K562 treated with DMSO at 1 percent for 48 hours (cell line): ENCODE measurements around the gene PEX13. TPM values are rescaled to one million over a fixed set of nuclear protein-coding genes. Genes with fewer than 3 reads are reported as not detected.

Experiments used
- total RNA-seq: library from RNA; unstranded; fragments of 300-600 nt; gene quantifications from 2 replicates; pipeline ENCODE4 v1.2.3, GENCODE V29; 2022; ENCODE audit warnings: low replicate concordance; ENCODE audit errors: extremely low read depth

PEX13 gene
- total RNA-seq, result not detected in 2 replicates

GRCh38 chr2:61017556-61018317 lies at the start of gene PEX13, which contains the start of gene PUS10:
Gene PEX13 (plus strand): TSS chr2:61017720. CDS start chr2:61017760, 40 bp downstream.
Gene PUS10 (minus strand): TSS chr2:61018255. CDS start chr2:61011890, 6,365 bp downstream.

GRCh38 chr2:61065714-61066709 lies 48.5 kb downstream of the PEX13 start, which contains the start of gene SANBR:
Gene SANBR (plus strand): TSS chr2:61065871. CDS start chr2:61070351, 4,480 bp downstream.

Other genes with a start within 250 kb of the PEX13 start
- not detected in 2 replicates for gene REL, start 136.1 kb upstream of the PEX13 start, total RNA-seq
- gene PUS10, start 535 bp downstream of the PEX13 start, total RNA-seq, result not detected in 2 replicates
- gene SANBR, start 48.2 kb downstream of the PEX13 start, total RNA-seq, result not detected in 2 replicates
- gene C2orf74, start 144.5 kb downstream of the PEX13 start, total RNA-seq, result not detected in 2 replicates